ENCODE data around the gene SERPINH1. TPM values are rescaled to one million over a fixed set of nuclear protein-coding genes. Genes with fewer than 3 reads are reported as not detected.

SERPINH1 gene
- total RNA-seq, 1 donor from 2014 or later: 426 TPM

- DNase-seq (ENCODE audit: low read depth, low spot score): no peak
These were observed 29.6 kb upstream of the SERPINH1 start for GRCh38 chr11:75532200-75533048.

DNA sequence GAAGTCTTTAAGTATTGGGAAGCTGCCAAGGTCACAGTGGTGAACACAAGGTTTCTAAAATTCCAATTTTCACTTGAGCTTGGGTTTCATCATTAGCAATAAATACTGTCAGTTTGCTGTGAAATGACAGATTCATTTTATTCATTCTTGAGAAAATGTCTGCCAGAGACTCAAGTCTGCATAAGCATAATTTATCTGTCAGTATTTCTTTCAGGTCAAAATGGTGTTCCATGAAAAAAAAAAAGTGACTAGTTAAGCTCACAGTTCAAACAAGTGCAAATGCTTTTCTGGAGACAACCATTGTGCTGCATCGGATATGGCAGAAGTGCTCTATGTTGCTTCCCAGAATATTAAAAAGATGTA, 28.2 kb upstream of the SERPINH1 start:
- no peak for DNase-seq (ENCODE audit: low read depth, low spot score)

DNA sequence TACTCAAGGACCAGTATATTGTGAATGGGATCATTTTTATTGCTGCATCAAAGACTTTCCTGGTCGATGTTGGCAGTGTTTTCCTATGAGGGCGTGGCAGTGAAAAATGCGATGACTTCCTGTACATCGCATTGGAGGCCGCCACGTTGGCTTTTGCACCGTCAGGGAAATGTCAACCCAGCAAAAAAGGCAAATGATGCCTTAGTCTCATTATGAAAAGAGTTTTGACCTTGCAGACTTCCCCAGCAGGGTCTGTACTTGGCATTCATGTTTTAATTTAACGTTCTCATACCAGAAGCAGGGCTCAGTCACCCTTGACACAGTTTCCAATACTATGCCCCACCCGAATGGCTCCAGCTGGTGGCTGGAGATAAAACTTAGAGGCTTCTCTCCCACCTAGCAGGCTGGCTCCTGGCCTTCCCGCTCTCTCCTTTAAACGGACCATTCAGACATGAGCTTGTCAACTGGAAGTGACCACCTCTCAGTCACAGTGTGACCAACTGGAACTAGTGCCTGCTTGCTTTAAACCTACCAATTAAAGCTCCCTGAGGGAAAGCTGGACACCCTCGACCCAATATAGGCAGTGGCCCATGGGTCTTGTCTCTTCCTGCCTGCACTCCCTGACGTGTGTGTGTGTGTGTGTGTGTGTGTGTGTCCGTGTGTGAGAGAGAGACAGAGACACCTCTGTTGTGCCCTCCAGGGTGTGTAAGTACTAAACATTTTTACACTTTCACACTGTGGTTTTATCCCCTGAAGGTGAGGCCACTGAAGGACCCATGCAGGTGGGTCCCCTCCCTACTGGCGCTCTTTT, 27.6 kb upstream of the SERPINH1 start:
- DNase-seq (ENCODE audit: low read depth, low spot score): no peak

- no peak for DNase-seq (ENCODE audit: low read depth, low spot score)
These were observed 27.0 kb upstream of the SERPINH1 start for GRCh38 chr11:75535071-75535470.

DNA sequence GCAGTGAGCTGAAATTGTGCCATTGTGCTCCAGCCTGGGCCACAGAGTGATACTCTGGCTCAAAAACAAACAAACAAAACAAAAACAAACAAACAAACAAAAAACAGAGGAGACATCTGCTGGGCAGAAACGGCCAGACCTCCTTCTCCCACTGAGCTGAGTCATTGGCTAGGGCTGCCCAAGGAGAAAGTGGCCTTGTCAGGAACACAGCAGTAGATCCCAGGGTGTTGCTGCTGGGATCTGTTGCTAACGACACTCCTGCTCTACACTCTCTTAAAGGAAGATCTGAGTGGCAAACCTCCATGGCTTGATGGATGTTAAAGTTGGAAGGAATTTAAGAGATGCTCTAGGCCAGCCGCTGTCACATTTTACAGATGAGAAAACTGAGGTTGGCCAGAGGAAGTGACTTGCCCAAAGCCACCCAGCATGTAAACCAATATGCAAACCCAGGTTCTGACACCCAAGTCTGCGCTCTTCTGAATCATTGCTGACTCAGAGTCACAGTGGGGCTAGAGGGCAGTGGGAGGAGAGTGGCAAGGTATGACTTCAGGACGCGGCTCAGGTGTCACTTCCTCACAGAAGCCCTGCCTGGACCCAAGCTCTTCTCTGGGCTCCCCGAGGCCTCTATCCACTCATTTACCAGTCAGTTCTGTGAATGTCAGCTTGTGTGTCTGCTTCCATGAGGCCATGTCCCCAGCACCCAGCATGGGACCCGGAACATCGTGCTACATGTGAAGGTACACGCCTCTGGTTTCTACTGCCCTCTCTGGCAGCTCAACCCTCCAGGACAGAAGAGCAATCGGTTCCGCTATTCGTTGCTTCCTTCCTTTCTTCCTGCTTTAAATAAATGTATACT, 25.0 kb upstream of the SERPINH1 start:
- no peak for DNase-seq (ENCODE audit: low read depth, low spot score)

- DNase-seq (ENCODE audit: low read depth, low spot score): no peak
These were observed 24.3 kb upstream of the SERPINH1 start for GRCh38 chr11:75537740-75538139.

GRCh38 chr11:75538150-75538942, 23.7 kb upstream of the SERPINH1 start:
- DNase-seq (ENCODE audit: low read depth, low spot score): no peak

- no peak for DNase-seq (ENCODE audit: low read depth, low spot score)
These were observed 22.4 kb upstream of the SERPINH1 start for GRCh38 chr11:75539459-75540334.

GRCh38 chr11:75541193-75542087, 20.6 kb upstream of the SERPINH1 start:
- DNase-seq (ENCODE audit: low read depth, low spot score): no peak

DNA sequence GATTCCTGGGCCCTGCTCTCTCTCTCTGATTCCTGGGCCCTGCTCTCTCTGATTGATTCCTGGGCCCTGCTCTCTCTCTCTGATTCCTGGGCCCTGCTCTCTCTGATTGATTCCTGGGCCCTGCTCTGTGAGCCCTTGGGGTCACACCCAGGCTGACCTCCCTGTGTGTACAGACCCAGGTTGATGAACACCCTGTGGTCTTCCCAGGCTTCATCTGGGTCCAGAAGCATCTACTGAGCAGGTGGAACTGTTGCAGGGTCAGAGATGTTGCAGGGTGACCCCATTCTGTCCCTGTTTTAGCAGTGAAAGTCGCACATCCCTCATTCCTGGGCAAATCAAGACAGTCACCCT, 20.0 kb upstream of the SERPINH1 start:
- no peak for DNase-seq (ENCODE audit: low read depth, low spot score)

DNA sequence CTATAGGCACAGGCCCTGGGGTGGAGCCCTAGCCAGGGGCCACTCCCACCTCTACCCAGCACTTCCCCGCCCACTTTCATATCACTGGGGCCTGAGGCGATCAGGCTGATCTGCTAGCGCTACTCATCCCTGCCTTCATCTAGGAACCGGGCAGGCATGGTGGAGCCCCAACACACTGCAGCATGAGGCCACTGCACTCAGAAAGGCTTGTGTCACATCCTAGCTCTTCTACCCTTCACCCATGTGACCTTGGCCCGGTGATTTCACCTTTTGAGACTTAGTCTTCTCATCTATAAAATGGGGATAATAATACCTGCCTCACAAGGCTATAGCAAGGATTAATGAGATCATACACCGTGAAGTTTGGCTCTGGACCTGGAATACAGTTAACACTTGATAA, 18.2 kb upstream of the SERPINH1 start:
- DNase-seq (ENCODE audit: low read depth, low spot score): no peak

- DNase-seq (ENCODE audit: low read depth, low spot score): no peak
These were observed 14.9 kb upstream of the SERPINH1 start for GRCh38 chr11:75547177-75547576.

GRCh38 chr11:75547617-75548058, 14.4 kb upstream of the SERPINH1 start:
- DNase-seq (ENCODE audit: low read depth, low spot score): peak; percentile 17

GRCh38 chr11:75548595-75549272, 13.3 kb upstream of the SERPINH1 start:
- no peak for DNase-seq (ENCODE audit: low read depth, low spot score)

GRCh38 chr11:75549370-75549958, 12.6 kb upstream of the SERPINH1 start:
- no peak for DNase-seq (ENCODE audit: low read depth, low spot score)

DNA sequence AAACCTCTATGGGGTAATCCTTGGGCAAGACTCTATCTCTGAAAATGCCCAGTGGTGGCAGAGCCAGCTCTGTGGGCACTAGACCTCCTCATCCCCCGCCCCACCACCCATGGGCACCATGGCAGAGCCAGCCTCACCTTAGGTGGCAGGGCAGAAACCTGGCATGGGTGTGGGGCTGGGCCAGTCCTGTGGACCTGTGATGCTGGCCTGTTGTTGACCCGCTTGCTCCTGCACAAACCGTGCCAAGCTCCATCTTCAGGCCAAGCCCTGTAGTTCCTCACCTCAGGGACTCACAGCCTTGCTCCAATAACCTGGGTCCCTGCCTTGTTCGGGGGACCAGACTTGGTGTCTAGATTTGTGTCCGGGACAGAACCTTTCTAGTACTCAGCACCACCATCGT, 8.9 kb upstream of the SERPINH1 start:
- DNase-seq (ENCODE audit: low read depth, low spot score): no peak

DNA sequence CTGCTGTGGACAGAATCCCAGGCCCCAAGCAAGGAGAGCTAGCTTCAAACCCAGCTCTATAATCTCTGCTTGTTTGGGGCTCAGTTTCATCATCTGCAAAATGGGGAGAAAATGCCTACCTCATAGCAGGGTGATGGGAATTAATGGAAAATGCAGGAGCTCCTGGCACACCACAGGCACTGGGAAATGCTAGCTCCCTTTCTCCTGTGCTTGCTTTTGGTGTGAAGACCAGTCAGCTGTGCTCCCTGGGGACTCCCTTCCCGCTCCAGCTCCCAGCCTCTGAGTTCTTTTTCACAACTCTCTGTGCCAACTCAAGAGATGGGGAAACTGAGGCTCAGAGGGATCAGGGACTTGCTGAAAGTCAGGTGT, 8.2 kb upstream of the SERPINH1 start:
- DNase-seq (ENCODE audit: low read depth, low spot score): no peak
